HG02981 (cell line): ENCODE results near the gene C4orf17.
"Not testable (repeated sequence)": the region's sequence is repeated elsewhere in the genome, so short reads cannot be mapped to it uniquely, and the experiment has no call there.

ENCODE experiments used
- ATAC-seq: cut with Tn5 transposase; IDR thresholded peaks from one replicate; pipeline ENCODE4 v1.9.1; 2021; ENCODE audit warnings: mild to moderate bottlenecking, moderate library complexity; ENCODE audit not compliant: unreplicated experiment

The C4orf17 gene

DNA sequence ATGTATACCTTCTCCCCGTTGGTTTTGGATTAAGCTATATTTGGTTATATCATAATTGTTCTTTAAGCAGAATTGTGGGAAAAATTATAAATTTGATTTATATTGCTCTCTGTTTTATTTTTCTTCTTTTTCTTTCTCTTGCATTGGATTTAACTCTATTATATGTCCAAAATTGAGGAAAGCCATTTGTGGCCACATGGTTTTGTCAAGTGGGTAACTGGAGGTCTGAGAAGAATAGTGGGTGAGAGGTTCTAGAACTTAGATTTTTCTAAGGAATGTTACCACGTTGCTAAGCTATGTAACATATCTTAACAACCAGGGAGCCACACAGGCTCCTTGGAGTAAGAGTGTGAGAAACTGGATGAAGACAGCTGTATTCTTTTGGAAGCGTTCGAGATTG, at the start of gene C4orf17:
TSS of gene C4orf17 (plus strand) at position 301 of the 400 bp plus-strand sequence. CDS start 2,061 bp downstream, outside the sequence.
- ATAC-seq, result no peak

DNA sequence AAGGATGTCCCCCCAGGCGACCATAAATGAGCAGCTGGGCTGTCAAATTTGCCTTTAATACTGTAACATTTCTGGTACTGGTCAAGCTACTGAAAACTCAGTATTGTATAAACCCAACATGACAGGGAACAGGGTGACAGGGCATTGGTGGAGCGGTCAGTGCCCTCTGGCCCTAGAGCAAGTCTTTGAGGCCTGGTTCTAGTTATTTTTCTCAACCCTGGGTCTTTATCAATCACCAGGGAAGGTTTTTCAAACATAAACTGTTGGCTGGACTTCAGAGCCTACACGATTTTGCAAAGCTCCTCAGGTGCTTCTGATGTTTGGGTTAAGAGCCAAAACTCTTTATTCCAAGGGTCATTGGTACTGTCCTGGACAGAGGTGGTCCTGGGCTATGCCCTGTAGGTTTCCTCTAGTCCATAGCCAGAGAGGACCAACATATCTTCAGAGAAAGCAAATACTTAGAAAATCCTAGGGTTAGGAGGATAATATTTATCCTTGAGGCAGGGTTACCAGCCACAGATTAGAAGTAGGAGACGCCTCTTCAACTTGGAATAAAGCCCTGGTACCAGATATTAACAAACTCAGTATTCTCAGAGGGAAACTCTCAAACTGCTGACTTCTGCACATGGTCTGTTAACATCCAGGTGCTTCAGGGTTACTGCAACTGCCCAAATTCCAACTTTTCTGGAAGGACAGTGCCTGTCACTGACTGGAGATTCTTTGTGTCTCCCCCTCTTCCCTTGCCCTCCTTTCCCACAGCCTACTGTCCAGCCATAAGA, 49.0 kb upstream of the C4orf17 start:
- no peak for ATAC-seq

DNA sequence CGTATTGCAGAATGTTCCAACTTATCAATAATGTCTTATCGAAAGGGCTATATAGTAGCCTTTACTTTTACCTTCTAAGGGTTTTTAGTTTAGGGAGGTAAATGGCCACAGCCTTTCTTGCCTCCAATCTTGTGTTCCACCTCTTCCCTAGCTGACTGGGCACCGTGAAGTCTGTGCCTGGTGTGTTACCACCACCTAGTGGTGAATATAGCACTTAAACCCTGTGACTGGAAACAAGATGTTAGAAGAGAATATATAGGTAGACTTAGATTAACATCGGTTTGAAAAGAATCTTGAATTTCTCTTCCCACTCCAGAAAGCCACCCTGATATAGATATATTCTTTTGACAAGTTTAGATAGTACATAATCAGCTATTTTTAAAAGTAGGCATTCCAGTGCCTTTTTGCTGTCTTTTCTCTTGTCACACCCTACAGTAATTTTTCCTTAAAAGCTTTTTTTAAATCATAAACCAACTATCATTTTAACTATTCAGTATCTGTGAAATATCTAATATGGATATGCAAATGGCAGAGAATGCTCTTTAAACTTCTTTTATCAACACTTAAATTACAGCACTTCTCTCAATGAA, 47.9 kb upstream of the C4orf17 start:
- peak; percentile 93 for ATAC-seq

DNA sequence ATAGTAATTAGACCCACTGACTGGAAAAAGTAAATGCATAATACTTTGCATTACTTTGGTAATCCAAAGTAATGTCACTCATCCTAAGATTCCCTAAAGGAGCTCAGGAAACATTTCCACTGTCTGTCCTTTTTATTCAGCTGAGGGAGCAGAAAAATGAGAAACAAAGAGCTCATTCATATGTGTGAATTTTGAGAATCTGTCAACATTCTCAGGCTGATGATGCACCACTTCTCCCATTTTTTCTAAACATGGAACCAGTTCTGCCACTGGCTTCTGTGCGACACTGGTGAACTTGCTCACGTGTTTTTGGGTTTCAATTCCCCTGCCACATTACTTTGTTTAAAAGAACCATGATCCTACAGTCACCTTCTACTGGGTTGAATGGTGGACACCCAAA, 47.3 kb upstream of the C4orf17 start:
- ATAC-seq, result no peak

DNA sequence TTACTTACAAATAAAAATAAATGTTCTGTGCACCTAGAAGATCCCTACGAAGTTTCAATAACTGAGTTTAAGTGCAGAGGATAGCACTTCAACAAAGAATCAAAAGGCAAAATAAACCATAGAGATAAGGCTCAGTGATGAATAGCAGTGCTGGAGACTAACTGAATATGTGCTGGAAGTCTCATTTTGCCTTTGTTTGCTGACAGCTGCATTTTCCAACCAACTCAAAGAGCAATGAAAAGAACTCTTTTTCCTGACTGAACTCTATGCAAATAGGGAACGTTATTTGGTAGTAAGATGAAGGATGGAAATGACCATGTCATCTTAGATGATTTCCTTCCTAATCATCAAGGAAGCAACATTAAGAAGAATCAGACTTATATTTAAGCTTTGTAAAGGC, 42.9 kb upstream of the C4orf17 start:
- ATAC-seq, result no peak

DNA sequence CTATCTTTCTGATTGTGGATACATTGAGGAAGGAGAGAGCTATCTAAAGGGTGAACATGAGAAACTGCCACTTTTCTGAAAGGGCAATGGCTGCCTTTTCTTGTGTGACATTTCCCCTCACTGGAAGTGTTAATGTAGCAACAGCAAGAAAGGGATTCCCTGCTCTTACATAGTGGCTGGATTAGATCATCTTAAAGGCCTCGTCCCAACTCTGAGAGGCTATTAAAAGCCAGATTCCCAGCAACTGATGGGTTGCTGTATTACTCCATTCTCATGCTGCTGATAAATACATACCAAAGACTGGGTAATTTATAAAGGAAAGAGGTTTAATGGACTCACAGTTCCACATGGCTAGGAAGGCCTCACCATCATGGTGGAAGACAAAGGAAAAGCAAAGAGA, 41.9 kb upstream of the C4orf17 start:
- ATAC-seq, result no peak

DNA sequence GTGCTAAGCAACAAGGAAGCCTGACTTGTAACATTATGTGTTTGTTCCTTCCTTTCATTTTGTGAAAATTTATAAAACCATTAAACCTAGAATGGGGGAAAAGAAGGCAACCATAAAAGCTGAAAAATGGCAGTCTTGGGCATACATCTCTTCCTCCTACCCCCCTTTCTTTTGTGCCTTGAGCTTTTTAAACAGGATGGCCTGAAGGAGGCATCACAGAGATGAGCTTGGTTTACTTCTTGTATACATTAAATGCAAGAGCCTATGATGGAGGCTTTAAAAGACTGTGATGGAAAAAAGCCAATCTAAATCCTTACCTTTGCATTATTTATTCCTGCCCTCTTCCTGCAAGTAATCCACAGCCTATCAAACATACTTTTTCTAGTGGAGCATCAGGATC, 39.5 kb upstream of the C4orf17 start:
- ATAC-seq, result no peak

DNA sequence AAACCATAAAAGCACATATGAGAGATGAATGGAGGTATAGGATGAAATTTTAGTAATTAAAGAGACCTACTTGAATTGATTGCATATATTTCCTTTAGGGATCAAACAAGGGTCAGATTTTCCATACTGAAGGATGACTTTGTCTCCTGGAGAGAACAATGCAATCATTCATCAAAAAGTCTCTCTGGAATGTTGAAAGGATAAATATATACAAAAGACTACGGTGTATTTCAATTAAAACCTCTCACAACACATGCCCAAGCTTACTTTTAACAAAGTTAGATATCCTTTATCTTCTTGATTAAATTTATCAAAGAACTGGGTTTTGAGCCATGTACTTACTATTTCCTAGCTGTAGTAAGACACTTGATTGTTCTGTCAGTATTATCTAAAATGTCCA, 38.9 kb upstream of the C4orf17 start:
- ATAC-seq, result no peak

DNA sequence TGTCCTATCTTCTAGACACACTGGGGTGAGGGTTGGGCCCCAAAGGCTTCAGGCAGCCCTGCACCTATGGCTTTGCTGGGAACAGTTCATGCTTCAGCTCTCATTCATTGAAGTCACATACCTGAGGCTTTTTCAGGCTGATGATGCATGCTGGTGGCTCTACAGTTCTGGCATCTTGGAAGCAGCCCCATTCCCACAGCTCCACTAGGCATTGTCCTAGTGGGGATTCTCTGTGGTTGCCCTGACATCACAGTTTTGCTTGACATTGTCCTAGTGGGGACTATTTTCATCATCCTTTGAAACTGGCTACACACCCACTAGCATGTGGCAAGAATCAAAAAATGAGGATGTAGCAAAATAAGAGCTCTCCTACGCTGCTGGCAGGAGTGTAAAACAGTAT, 37.7 kb upstream of the C4orf17 start:
- ATAC-seq, result no peak

DNA sequence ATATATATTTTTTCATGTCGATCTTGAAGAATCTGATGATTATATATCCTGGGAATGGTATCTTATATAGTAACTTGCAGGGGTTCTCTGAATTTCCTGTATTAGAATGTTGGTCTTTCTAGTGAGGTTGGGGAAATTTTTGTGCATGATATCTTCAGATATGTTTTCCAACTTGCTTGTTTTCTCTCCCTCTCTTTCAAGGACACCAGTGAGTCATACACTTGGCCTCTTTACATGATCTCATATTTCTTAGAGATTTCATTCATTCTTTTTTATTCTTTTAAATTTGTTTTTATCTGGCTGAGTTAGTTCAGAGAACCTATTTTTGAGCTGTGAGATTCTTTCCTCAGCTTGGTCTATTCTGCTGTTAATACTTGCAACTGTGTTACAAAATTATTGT, 27.2 kb upstream of the C4orf17 start:
- no peak for ATAC-seq

DNA sequence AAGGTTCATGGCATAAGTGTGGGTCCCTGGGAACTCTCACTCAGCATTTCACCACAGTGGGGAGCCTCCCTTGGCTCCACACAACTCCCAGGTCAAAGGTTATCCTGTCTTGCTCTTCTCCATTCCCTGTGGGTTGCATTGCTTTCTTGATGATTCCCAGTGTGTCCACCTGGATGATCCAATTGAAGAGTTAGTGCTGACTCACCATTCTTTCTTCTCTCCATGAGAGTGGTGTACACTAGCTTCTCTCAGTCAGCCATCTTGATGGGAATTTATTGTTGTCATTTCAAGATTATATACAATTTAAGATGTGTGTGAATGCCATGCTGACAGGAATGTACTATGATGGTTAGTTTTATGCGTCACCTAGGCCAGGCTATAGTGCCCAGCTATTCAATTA, 25.6 kb upstream of the C4orf17 start:
- ATAC-seq, result no peak

DNA sequence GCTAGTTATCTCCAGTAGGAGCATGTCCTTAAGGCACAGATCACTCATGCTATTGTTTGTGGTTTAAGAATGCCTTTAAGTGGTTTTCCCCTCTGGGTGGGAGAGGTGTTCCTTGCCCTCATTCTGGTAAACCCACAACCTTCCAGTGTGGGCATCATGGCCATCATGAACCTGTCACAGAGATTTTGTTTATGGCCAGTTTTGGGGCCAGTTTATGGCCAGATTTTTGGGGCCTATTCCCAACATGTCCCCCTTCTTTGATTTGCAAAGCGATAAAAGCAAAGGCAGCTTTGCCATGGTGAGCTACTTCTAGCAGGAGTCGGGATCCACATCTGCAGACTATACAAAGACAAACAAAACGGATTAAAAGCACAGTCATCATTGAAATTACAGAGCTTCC, 24.2 kb upstream of the C4orf17 start:
- not testable (repeated sequence) for ATAC-seq

DNA sequence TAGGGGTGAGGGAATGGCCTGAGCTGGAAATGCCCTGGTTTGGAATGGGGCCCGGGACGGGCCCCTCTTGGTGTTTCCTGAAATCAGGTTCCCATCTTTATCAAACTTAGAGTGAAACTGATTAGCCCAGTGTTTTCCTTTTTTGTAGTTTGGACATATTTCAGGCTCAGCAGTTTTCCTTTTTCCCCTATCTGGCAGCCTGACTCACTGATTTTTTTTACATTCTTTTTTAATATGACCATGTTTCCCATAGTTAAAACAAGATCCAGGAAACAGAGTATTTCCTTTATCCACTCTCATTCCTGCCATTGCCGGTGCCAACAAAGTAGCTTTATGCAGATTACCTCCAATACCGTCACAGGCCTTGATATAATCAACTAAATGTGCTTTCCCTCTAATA, 20.5 kb upstream of the C4orf17 start:
- ATAC-seq, result no peak

DNA sequence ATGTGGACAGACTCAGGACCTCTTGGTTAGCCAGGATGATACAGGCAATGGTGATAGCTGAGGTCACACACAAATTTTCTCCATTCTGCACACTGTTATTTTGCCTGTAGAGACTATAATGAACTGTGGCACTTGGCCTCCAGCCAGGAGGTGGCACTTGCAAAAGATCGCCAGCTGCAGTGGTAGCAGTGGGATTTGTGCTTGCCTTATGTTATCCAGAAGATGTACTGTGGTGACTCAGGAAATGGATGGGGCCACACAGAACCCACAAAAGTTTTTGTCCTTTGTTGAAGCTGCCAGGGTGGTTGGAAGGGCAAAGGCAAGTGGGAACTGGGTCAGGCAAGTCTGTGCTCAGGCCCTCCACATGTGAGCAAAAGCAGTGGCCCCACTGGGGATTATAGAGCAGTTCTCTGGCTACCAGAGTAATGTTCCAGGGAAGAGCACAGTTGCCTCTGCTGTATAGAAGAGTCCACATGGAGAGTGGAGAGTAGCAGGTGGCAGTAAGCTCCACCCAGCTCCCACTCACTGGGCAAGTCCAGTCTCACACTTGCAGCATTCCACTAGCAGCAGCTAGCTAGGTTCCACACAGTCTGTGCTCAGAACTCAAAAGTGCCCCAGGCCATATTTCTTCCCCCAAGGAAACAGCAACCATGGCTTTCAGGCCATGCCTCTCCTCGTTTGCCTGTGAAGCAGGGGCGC, 5.9 kb upstream of the C4orf17 start:
- no peak for ATAC-seq

DNA sequence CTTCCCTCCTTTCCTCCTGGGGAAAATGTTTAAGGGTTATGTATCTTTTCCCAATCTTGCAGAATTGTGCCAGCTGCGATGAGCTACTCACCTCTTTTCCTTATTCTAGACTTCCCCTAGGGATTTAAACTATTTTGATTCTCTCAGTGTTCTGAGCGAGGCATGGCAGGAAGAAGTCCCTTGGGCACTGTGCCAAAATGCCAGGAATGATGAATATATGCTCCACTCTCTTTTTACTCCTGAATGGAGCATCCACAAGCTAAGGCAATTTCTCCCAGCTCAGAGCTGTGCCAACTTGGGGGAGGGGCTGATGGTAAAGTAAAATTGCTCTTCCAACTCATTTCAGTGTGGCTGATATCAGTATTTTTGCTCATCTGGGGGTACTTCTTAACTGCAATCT, 4.0 kb upstream of the C4orf17 start:
- ATAC-seq, result no peak

DNA sequence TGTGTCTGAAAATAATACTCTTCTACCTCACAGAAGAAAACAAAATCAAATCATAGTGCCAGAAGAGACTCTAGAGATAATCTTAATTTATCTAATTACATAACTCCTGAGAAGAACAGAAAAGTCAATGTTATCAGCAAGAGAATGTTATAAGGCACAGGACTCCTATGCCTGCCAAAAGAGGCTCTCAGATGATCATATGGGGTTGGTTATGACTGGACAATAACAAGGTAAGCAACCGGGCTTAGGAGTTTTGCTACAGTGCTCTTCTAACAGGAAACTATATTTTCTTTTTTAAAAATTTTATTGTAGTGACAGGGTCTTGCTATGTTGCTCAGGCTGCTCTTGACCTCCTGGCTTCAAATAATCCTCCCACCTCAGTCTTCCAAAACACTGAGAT, 3.5 kb upstream of the C4orf17 start:
- ATAC-seq, result no peak

DNA sequence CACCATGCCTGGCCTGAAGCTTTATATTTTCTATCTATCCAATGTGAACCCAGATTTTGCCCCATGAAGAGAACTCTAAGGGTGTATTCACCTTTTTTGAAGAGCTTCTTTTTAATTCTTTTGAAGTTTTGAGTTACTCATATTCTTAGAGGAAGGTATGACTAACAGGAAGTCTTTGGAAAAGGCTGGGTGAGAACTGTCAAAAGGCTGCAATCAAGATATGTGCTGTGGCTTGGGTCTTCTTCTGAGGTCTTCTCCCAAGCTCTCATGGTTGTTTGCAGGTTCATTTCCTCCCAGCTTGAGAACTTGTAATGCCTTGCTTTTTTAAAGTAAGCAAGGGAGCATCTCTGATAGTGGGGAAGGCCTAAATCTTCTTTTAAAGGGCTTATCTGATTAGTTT, 3.1 kb upstream of the C4orf17 start:
- ATAC-seq, result no peak

DNA sequence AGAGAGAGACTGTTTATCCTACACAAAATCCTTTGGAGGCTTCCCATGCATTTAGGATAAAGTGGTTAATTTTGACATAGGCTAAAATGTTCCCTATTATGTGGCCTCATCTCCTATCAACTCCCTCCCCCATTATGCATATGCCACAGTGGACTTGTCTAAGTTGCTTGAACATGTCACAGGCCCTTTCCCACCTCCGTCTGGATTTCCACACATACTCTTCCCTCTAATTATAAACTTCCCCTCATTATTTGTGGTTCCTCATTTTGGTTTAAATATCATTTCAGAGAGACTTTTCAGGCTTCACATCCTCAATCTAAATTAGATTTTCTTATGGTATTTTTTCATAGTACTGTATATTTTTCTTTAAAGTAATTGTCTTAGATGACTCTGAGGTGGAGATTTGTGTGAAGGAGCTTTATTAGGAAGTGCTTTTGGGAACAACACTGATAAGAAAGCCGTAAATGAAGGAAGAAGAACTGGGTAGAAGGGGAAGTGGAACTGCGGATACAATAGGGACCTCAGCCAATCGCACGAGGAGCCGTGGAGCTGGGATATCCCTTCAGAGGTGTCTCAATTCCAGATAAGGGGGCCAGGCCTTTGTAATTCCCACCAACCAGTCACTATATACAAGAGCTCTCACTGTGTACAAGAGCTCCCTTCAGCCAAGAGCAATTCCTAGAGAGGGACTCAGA, 7.9 kb downstream of the C4orf17 start:
- no peak for ATAC-seq

DNA sequence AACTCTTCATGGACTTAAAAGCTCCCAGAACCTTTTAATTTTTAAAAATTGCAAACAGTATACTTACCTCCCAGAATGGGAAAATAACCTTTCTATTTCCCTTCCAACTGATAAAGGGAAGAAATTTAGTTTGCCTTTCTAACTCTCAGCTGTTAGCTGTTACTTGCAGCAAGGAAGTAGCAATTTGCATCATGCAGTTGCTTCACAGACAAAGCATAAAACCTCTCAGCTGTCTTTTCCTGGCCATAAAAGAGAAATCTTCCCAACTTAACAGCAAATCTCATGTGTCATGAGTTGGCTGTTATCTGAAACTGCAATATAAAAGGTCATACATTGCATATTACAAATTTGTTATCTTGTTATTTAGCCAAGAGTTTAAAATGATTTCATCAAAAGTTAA, 18.4 kb downstream of the C4orf17 start:
- ATAC-seq, result no peak

DNA sequence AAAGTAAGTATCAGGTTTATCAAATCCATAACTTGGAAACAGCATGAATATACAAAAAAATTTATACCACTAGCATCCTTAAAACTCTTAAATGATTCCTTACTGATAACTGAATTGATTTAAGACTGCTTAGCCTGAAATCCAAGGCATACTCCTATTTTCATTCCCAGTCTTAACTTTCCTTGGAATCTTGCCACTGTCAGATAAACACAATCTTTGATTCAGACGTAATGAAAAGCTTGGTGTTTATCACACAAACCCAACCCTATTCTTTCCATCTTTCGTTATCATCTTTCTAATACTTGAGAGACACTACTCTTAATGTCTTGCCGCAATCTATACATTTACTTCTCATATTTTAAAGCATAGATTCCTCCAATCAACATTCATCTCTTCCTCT, 19.1 kb downstream of the C4orf17 start:
- ATAC-seq, result no peak

DNA sequence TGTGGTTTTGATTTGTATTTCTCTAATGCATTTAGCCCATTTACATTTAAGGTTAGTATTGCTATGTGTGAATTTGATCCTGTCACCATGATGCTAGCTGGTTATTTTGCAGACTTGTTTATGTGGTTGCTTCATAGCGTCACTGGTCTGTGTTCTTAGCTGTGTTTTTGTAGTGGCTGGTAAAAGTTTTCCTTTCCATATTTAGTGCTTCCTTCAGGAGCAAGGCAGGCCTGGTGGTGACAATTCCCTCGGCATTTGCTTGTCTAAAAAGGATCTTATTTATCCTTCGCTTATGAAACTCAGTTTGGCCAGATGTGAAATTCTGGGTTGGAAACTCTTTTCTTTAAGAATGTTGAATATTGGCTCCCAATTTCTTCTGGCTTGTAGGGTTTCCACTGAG, 23.9 kb downstream of the C4orf17 start:
- ATAC-seq, result not testable (repeated sequence)

DNA sequence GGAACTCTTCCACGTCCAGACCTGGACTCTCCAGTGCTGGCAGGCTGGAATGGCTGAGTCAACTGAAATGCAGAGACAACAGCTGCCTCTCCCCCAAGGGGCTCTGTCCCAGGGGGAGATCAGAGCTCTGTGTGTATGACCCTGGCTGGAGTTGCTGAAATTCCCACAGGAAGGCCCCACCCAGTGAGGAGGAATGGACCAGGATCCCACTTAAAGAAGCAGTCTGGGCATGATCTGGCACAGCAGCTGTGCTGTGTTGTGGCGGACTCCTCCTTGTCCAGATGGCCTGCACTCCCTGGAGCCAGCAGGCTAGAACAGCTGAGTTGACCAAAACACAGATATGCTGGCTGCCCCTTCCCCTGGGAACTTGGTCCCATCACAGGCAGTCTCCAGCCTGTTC, 25.4 kb downstream of the C4orf17 start:
- no peak for ATAC-seq
